Pancreas (tissue), 10 donors: ENCODE results near the gene IPO4. TPM values are rescaled to one million over a fixed set of nuclear protein-coding genes. Genes with fewer than 3 reads are reported as not detected.

Experiments
- ATAC-seq, 4 donors: fragments of 200-7000 bp; cut with Tn5 transposase; one replicate each; pipeline versions ENCODE4 v1.8.0 to v1.9.1; 2020; ENCODE audit warnings: mild to moderate bottlenecking in 4 of 4, moderate library complexity in 4 of 4
- DNase-seq, 6 donors: peaks; one replicate each; pipeline ENCODE4 v3.0.0-alpha.2; 2020
- FAIRE-seq: peaks from 2 replicates; lab custom pipeline; 2012; peaks lifted over from hg19 to GRCh38; lab: Jason Lieb, UNC
- H3K27ac ChIP-seq, 4 donors: fragments of 200-600 bp; sonication (generic); 1 replicate in 3 of 4; 2 replicates in 1 of 4; pipeline versions ENCODE4 v1.5.0 to v1.8.0; 2020
- H3K27me3 ChIP-seq, 4 donors: fragments of 200-600 bp; one replicate each; pipeline ENCODE4 v1.8.0; 2021
- H3K36me3 ChIP-seq, 3 donors: fragments of 200-600 bp; sonication (generic) in 1 of 3; one replicate each; pipeline versions ENCODE4 v1.5.0 to v1.8.0; 2020 to 2021
- H3K4me1 ChIP-seq, 3 donors: fragments of 200-600 bp; one replicate each; pipeline ENCODE4 v1.8.0; 2021
- H3K4me3 ChIP-seq, 4 donors: fragments of 200-600 bp; sonication (generic) in 2 of 4; one replicate each; pipeline versions ENCODE4 v1.5.0 to v1.8.0; 2020 to 2021
- H3K9me3 ChIP-seq, 4 donors: fragments of 200-600 bp; one replicate each; pipeline ENCODE4 v1.8.0; 2021
- WGBS, 2 donors: extraction: QIAGEN DNeasy Blood & Tissue Kit; methylation state at CpG; one replicate each; pipeline ENCODE4 v1.1.7; 2013; 5-methylcytosine and 5-hydroxymethylcytosine counted together
- intact Hi-C, 3 donors: fragments of 100-400 bp; cut with DNase I; formaldehyde crosslinking; loops; one replicate each; pipeline versions ENCODE4 v1.11.1 to v1.14.2; 2022
- polyA plus RNA-seq, 2 donors: library from polyadenylated mRNA; stranded (reverse); fragments of 200-250 nt; gene quantifications; one replicate each; pipeline ENCODE4 v1.2.3, GENCODE V29; 2013
- total RNA-seq, 6 donors: library from RNA; stranded (reverse); fragmentation: NEBNext Ultra II Directional in 4 of 6; extraction: Animal tissue kit (Norgen Biotek cat#: 25700) in 4 of 6; gene quantifications; one replicate each; pipeline versions ENCODE4 v1.2.1 to v1.2.4, GENCODE V29; 2021 to 2023
- TF ChIP-seq, protein P1 (sequence below), 4 donors: fragments of 200-600 bp; sonication (generic) in 3 of 4; IDR thresholded peaks; one replicate each; pipeline versions ENCODE4 v1.5.0 to v1.8.0; 2021; ENCODE audit warnings: antibody characterized with exemption in 4 of 4
- donor health status: healthy with polysubstance abuse.
- donor health status: DM: no; HTN: no; CAD: no; lungs with moderate emphysema.
- donor health status: DM: no; HTN: no; CAD: no.
- donor health status: control.
- donor health status: control.
- donor health status: Bipolar disorder and iron deficiency.
- donor health status: DM: yes; HTN: yes; CAD: no.
- donor health status: DM: no; HTN: no; CAD: no.
- donor health status: DM: no; HTN: no; CAD: no.
- donor health status: DM: yes; HTN: yes; CAD: no.

Gene IPO4
- total and polyA plus RNA-seq, 8 donors = 21.3 to 62.0 (median 29.5) TPM

- Histone ChIP-seq H3K27ac (no peak overlapping the region), H3K4me3 (no peak overlapping the region), H3K4me1 (no peaks in the 10 kb centered on the region), H3K27me3 (no peaks in the 10 kb centered on the region), H3K36me3 (peaks cover 0 to 30% (median 24%) of the 10 kb centered on the region in 3 donors), H3K9me3 (no peaks in the 10 kb centered on the region)
- TF ChIP-seq, protein P1, sequence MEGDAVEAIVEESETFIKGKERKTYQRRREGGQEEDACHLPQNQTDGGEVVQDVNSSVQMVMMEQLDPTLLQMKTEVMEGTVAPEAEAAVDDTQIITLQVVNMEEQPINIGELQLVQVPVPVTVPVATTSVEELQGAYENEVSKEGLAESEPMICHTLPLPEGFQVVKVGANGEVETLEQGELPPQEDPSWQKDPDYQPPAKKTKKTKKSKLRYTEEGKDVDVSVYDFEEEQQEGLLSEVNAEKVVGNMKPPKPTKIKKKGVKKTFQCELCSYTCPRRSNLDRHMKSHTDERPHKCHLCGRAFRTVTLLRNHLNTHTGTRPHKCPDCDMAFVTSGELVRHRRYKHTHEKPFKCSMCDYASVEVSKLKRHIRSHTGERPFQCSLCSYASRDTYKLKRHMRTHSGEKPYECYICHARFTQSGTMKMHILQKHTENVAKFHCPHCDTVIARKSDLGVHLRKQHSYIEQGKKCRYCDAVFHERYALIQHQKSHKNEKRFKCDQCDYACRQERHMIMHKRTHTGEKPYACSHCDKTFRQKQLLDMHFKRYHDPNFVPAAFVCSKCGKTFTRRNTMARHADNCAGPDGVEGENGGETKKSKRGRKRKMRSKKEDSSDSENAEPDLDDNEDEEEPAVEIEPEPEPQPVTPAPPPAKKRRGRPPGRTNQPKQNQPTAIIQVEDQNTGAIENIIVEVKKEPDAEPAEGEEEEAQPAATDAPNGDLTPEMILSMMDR (IDR thresholded peaks at IDR 0.05) = no peak
- DNase-seq (no peak), ATAC-seq (no peak), FAIRE-seq (no peak)
- 94 to 96% methylated on average over 5 of the region's 5 CpGs for WGBS, 2 donors
- intact Hi-C loops = no loop called here
Observed at GRCh38 chr14:24176599-24176998, 12.0 kb downstream of the IPO4 start.

GRCh38 chr14:24172871-24173281 is 15.7 kb downstream of the IPO4 start:
- no peak for FAIRE-seq

GRCh38 chr14:24172261-24172860 is 16.3 kb downstream of the IPO4 start:
- peaks cover 0 to 12% (median 8%) of the 10 kb centered on the region in 3 donors for H3K36me3 ChIP-seq
- 77% methylated on average over 30 of the region's 30 CpGs for WGBS, 2 donors
- peak in 2 of 4 donors; percentile 14 to 34 for ATAC-seq

More at GRCh38 chr14:24172871-24173281, 15.7 kb downstream of the IPO4 start:
- DNase-seq = no peak
- H3K4me1 ChIP-seq = no peaks in the 10 kb centered on the region
- no peak overlapping the region for H3K4me3 ChIP-seq
- no peaks in the 10 kb centered on the region for H3K27me3 ChIP-seq
- peak in 1 of 4 donors; percentile 3 for ATAC-seq
- intact Hi-C loops = no loop called here
- no peak overlapping the region for H3K27ac ChIP-seq
- no peaks in the 10 kb centered on the region for H3K9me3 ChIP-seq
- 83 to 86% methylated on average over 20 of the region's 20 CpGs for WGBS, 2 donors
- peaks cover 0 to 12% (median 12%) of the 10 kb centered on the region in 3 donors for H3K36me3 ChIP-seq
- TF ChIP-seq, protein P1 (IDR thresholded peaks at IDR 0.05) = no peak

DNA sequence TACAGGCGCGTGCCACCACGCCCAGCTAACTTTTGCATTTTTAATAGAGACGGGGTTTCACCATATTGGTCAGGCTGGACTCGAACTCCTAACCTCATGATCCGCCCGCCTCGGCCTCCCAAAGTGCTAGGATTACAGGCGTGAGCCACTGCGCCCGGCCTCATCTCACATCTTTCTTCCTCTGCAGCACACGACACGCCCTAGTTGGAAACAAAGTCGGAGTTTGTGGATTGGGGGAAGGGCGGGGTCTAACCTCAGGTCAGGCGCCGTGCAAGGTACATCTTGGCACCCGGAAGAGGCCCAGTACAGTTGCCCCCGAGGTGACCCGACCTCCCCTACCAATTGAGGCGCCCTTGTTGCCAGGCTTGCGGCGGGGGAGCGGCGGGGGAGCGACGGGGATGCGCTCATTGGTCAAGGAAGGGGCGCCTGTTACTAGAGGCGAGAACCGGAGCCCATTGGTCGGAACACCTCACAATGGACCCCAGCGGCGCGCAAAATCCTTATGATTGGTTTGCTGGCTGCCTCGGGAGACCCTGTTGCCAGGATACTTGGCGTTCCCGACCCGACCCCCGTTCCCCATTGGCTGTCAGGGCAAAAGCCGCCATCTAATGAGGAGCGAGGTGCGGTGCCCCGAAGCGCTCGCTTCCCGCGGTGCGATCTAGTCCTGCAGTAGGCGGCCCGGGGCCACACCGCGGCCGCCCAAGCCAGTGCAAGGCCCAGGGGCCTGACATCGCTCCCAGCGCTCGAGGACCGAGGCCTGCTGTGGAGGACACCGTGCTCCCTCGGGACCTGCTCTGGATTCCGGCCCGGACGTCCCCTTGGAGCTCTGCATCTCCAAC is 17.0 kb downstream of the IPO4 start, which contains the start of gene REC8:
REC8 (plus strand) TSS at position 659 of the 839 bp plus-strand sequence. CDS start 473 bp downstream, outside the sequence.
- DNase-seq = peak in 3 of 6 donors; percentile 43 to 82 (median 45)
- intact Hi-C loops = no loop called here
- H3K4me1 ChIP-seq = no peaks in the 10 kb centered on the region
- no peak for FAIRE-seq
- TF ChIP-seq, protein P1 (IDR thresholded peaks at IDR 0.05) = no peak
- H3K4me3 ChIP-seq = peak within 1 kb of the TSS in 1 of 4 donors; percentile 20
- peak; percentile 28 to 87 (median 80) for ATAC-seq
- 62 to 67% methylated on average over 63 of the region's 63 CpGs for WGBS, 2 donors
- no peak within 1 kb of the TSS for H3K27ac ChIP-seq
- H3K27me3 ChIP-seq = no peaks in the 10 kb centered on the region
- H3K36me3 ChIP-seq = peaks cover 0 to 12% (median 8%) of the 10 kb centered on the region in 3 donors
- no peaks in the 10 kb centered on the region for H3K9me3 ChIP-seq

More at GRCh38 chr14:24172261-24172860, 16.3 kb downstream of the IPO4 start:
- FAIRE-seq = no peak
- H3K27ac ChIP-seq = no peak overlapping the region
- peak overlapping the region in 1 of 4 donors; percentile 20 for H3K4me3 ChIP-seq
- intact Hi-C loops = no loop called here
- no peaks in the 10 kb centered on the region for H3K27me3 ChIP-seq
- no peaks in the 10 kb centered on the region for H3K9me3 ChIP-seq
- no peaks in the 10 kb centered on the region for H3K4me1 ChIP-seq
- TF ChIP-seq, protein P1 (IDR thresholded peaks at IDR 0.05) = no peak
- DNase-seq = no peak
